A673 (cell line): ENCODE results near the gene MPZL2.

ENCODE experiments used
- EZH2 ChIP-seq: fragments of 200-600 bp; sonication (generic); IDR thresholded peaks from 2 replicates; pipeline ENCODE4 v1.6.1; 2017; ENCODE audit warnings: borderline replicate concordance, low read depth, mild to moderate bottlenecking, mixed read lengths, antibody characterized with exemption, low read length; ENCODE audit not compliant: poor library complexity, severe bottlenecking
- TF ChIP-seq, protein P1 (sequence below): fragments of 300-800, 200-600 bp; sonication (generic); conservative IDR thresholded peaks from 2 replicates; pipeline ENCODE4 v1.5.1; 2017; ENCODE audit warnings: low read depth, mild to moderate bottlenecking, antibody characterized with exemption, low read length, moderate library complexity, mixed read lengths

GRCh38 chr11:118312328-118312727, 48.2 kb upstream of the MPZL2 start:
- TF ChIP-seq, protein P1, sequence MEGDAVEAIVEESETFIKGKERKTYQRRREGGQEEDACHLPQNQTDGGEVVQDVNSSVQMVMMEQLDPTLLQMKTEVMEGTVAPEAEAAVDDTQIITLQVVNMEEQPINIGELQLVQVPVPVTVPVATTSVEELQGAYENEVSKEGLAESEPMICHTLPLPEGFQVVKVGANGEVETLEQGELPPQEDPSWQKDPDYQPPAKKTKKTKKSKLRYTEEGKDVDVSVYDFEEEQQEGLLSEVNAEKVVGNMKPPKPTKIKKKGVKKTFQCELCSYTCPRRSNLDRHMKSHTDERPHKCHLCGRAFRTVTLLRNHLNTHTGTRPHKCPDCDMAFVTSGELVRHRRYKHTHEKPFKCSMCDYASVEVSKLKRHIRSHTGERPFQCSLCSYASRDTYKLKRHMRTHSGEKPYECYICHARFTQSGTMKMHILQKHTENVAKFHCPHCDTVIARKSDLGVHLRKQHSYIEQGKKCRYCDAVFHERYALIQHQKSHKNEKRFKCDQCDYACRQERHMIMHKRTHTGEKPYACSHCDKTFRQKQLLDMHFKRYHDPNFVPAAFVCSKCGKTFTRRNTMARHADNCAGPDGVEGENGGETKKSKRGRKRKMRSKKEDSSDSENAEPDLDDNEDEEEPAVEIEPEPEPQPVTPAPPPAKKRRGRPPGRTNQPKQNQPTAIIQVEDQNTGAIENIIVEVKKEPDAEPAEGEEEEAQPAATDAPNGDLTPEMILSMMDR = no peak
- TF ChIP-seq EZH2 = no peak
